ENCODE data around the gene NBEA. TPM values are rescaled to one million over a fixed set of nuclear protein-coding genes. Genes with fewer than 3 reads are reported as not detected.
A peak's percentile ranks its signal among the peaks of the same experiment; 100 is the strongest.

NBEA gene
- total RNA-seq, 2 experiments from 2014 or later: 3.5 to 3.8 TPM

DNA sequence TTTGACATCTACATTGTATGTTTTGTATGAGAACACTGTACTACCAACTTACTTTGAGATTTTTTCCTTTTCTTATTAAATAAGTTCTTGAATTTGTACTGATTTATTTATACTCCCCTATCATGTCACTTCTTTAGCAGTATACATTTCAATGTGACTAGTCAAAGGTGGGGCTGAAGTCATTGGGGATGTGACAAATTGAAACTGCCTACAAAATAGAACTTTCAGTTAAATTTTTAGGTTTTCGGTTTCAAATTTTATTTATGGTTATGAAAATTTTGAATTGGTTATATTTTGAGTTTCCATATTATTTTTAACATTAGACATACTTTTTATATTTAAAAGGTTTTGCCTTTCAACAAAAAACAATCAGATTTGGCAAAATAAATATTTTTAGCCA, 221.6 kb downstream of the NBEA start:
- TF ChIP-seq, protein P1, sequence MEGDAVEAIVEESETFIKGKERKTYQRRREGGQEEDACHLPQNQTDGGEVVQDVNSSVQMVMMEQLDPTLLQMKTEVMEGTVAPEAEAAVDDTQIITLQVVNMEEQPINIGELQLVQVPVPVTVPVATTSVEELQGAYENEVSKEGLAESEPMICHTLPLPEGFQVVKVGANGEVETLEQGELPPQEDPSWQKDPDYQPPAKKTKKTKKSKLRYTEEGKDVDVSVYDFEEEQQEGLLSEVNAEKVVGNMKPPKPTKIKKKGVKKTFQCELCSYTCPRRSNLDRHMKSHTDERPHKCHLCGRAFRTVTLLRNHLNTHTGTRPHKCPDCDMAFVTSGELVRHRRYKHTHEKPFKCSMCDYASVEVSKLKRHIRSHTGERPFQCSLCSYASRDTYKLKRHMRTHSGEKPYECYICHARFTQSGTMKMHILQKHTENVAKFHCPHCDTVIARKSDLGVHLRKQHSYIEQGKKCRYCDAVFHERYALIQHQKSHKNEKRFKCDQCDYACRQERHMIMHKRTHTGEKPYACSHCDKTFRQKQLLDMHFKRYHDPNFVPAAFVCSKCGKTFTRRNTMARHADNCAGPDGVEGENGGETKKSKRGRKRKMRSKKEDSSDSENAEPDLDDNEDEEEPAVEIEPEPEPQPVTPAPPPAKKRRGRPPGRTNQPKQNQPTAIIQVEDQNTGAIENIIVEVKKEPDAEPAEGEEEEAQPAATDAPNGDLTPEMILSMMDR (IDR thresholded peaks at IDR 0.05): no peak
- no peaks in the 10 kb centered on the region for H3K36me3 Mint-ChIP-seq (ENCODE audit: low read depth)
- Histone ChIP-seq H3K4me1 (ENCODE audit: insufficient read depth, low read length) (no peaks in the 10 kb centered on the region), H3K27me3 (ENCODE audit: control insufficient read depth in 1 of 2, insufficient read depth in 2 of 2, low read length in 2 of 2) (no peaks in the 10 kb centered on the region), H3K36me3 (ENCODE audit: insufficient read depth, low read length) (no peaks in the 10 kb centered on the region), H3K9me3 (ENCODE audit: control insufficient read depth in 1 of 2, insufficient read depth in 1 of 2, low read length in 2 of 2) (no peaks in the 10 kb centered on the region), H3K4me3 (ENCODE audit: low read length) (no peak overlapping the region), H3K27ac (ENCODE audit: low read depth in 1 of 2, low read length in 2 of 2) (no peak overlapping the region)
- no peak overlapping the region for H3K4me3 Mint-ChIP-seq
- H3K27me3 Mint-ChIP-seq: no peaks in the 10 kb centered on the region
- ChIA-PET CTCF (no interaction called here), POLR2A (no interaction called here)
- DNase-seq (no peak), ATAC-seq (ENCODE audit: poor library complexity) (no peak)
- H3K4me1 Mint-ChIP-seq (ENCODE audit: low read depth): peaks cover 6% of the 10 kb centered on the region
- intact Hi-C loops (cut with DNase I, micrococcal nuclease): loop anchor here (5.0 to 10.0 kb wide), 2 partner anchors 1936 to 1939 kb away; no protein-coding TSS in a partner anchor
- H3K27ac Mint-ChIP-seq: no peak overlapping the region
- no peaks in the 10 kb centered on the region for H3K9me3 Mint-ChIP-seq

DNA sequence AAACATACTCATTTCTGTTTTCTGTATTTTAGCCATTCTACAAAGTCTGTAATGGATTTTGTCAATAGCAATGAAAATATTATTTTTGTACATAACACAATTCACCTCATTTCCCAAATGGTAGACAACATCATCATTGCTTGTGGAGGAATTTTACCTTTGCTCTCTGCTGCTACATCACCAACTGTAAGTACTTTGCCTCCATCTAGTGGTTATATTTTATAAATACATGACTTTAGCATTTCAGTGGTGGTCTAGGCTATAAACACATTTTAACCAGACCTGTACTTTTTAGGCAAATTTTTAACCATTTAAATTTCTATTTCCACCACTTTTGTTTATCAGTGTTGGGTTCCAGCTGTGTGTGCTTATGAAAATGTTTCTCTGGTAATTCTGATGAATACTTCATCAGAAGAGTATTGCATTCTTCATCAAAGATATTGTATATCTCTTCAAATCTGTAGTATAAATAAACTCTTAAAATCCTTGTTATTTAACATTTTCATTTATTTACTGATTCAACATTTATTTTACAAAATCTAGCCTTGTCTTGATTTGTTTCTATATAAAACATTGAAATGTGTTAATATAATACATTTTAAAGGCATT, 222.4 kb downstream of the NBEA start:
- Histone ChIP-seq H3K27ac (ENCODE audit: low read depth in 1 of 2, low read length in 2 of 2) (no peak overlapping the region), H3K27me3 (ENCODE audit: control insufficient read depth in 1 of 2, insufficient read depth in 2 of 2, low read length in 2 of 2) (no peaks in the 10 kb centered on the region), H3K4me3 (ENCODE audit: low read length) (no peak overlapping the region), H3K4me1 (ENCODE audit: insufficient read depth, low read length) (no peaks in the 10 kb centered on the region), H3K9me3 (ENCODE audit: control insufficient read depth in 1 of 2, insufficient read depth in 1 of 2, low read length in 2 of 2) (no peaks in the 10 kb centered on the region), H3K36me3 (ENCODE audit: insufficient read depth, low read length) (no peaks in the 10 kb centered on the region)
- CTCF ChIA-PET: no interaction called here
- no peaks in the 10 kb centered on the region for H3K9me3 Mint-ChIP-seq
- peak in 3 of 14 experiments; percentile 26 to 43 (median 37) for DNase-seq
- peaks cover 6% of the 10 kb centered on the region for H3K4me1 Mint-ChIP-seq (ENCODE audit: low read depth)
- no peaks in the 10 kb centered on the region for H3K27me3 Mint-ChIP-seq
- peak; percentile 49 for ATAC-seq (ENCODE audit: poor library complexity)
- no peak overlapping the region for H3K4me3 Mint-ChIP-seq
- intact Hi-C loops (cut with DNase I, micrococcal nuclease): loop anchor here (5.0 to 10.0 kb wide), 2 partner anchors 1937 to 1940 kb away; no protein-coding TSS in a partner anchor
- POLR2A ChIA-PET: no interaction called here
- TF ChIP-seq, protein P1 (IDR thresholded peaks at IDR 0.05): peak; percentile 83
- no peak overlapping the region for H3K27ac Mint-ChIP-seq
- H3K36me3 Mint-ChIP-seq (ENCODE audit: low read depth): no peaks in the 10 kb centered on the region

- Histone ChIP-seq H3K27me3 (ENCODE audit: control insufficient read depth in 1 of 2, insufficient read depth in 2 of 2, low read length in 2 of 2) (no peaks in the 10 kb centered on the region), H3K4me1 (ENCODE audit: insufficient read depth, low read length) (no peaks in the 10 kb centered on the region), H3K9me3 (ENCODE audit: control insufficient read depth in 1 of 2, insufficient read depth in 1 of 2, low read length in 2 of 2) (no peaks in the 10 kb centered on the region), H3K36me3 (ENCODE audit: insufficient read depth, low read length) (no peaks in the 10 kb centered on the region), H3K27ac (ENCODE audit: low read depth in 1 of 2, low read length in 2 of 2) (no peak overlapping the region), H3K4me3 (ENCODE audit: low read length) (no peak overlapping the region)
- DNase-seq (no peak), ATAC-seq (ENCODE audit: poor library complexity) (no peak)
- Mint-ChIP-seq H3K27me3 (no peaks in the 10 kb centered on the region), H3K4me3 (no peak overlapping the region), H3K9me3 (no peaks in the 10 kb centered on the region), H3K4me1 (ENCODE audit: low read depth) (peaks cover 6% of the 10 kb centered on the region), H3K27ac (no peak overlapping the region), H3K36me3 (ENCODE audit: low read depth) (no peaks in the 10 kb centered on the region)
- intact Hi-C loops (cut with DNase I, micrococcal nuclease): loop anchor here in 1 of 2 experiments (10.0 kb wide), 1 partner anchor 1940 kb away; no protein-coding TSS in a partner anchor
- CTCF ChIA-PET: no interaction called here
- TF ChIP-seq, protein P1 (IDR thresholded peaks at IDR 0.05): no peak
- POLR2A ChIA-PET: no interaction called here
These were observed 223.1 kb downstream of the NBEA start for GRCh38 chr13:35165205-35165604.

Data from CD4-positive, alpha-beta T cell (primary cell).